Brain microvascular endothelial cell (primary cell): ENCODE data around the gene RUFY4.
"Not testable (repeated sequence)": the region's sequence is repeated elsewhere in the genome, so short reads cannot be mapped to it uniquely, and the experiment has no call there.

Experiments
- DNase-seq: peaks from one replicate; pipeline ENCODE4 v3.0.0-alpha.2; 2020
- H3K27ac ChIP-seq: fragments of 250-450 bp; sonication (Bioruptor Pico); 2 replicates; pipeline ENCODE4 v1.5.1; 2020; ENCODE audit warnings: mild to moderate bottlenecking, moderate library complexity
- H3K27me3 ChIP-seq: fragments of 250-450 bp; sonication (Bioruptor Pico); replicated peaks from 2 replicates; pipeline ENCODE4 v1.5.1; 2020; ENCODE audit warnings: mild to moderate bottlenecking
- H3K36me3 ChIP-seq: fragments of 250-450 bp; sonication (Bioruptor Pico); replicated peaks from 2 replicates; pipeline ENCODE4 v1.5.1; 2020; ENCODE audit warnings: mild to moderate bottlenecking
- H3K4me3 ChIP-seq: 2 replicates; pipeline ENCODE4 v1.5.1; 2011; ENCODE audit warnings: low read depth, mild to moderate bottlenecking, control low read depth, low read length, moderate library complexity
- in situ Hi-C: cut with HindIII; loops from 2 replicates; pipeline ENCODE4 v1.10.0; 2017; ENCODE audit warnings: low sequenced_read_pairs, low pct_ligation_motif_present
- TF ChIP-seq, protein P1 (sequence below): IDR thresholded peaks from 2 replicates; pipeline ENCODE4 v1.5.1; 2011; ENCODE audit warnings: low read depth, mild to moderate bottlenecking, moderate library complexity, low read length, control low read depth, inconsistent platforms; ENCODE audit errors: missing control alignments

Gene RUFY4

DNA sequence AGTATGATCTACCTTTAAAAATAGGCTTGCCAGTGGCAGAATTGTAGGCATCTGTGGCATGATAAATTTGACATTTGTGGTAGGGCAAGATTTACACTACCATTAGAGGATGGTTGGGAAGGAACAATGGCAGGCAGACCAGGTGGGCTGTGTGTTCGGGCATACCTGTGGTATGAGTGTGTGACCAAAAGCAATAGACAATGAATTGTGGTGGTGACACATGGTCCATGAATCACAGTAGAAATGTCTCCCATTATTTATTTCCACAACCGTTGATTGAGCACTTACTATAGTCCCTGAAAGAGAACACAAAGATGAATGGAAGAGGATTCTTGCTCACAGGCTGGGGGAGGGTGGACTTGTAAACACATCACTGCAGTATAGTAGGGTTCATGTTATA, 29.9 kb upstream of the RUFY4 start:
- Histone ChIP-seq H3K27me3 (peaks cover 19% of the 10 kb centered on the region), H3K4me3 (no peak overlapping the region), H3K27ac (no peak overlapping the region), H3K36me3 (no peaks in the 10 kb centered on the region)
- in situ Hi-C loops, result no loop called here
- no peak for DNase-seq
- TF ChIP-seq, protein P1, sequence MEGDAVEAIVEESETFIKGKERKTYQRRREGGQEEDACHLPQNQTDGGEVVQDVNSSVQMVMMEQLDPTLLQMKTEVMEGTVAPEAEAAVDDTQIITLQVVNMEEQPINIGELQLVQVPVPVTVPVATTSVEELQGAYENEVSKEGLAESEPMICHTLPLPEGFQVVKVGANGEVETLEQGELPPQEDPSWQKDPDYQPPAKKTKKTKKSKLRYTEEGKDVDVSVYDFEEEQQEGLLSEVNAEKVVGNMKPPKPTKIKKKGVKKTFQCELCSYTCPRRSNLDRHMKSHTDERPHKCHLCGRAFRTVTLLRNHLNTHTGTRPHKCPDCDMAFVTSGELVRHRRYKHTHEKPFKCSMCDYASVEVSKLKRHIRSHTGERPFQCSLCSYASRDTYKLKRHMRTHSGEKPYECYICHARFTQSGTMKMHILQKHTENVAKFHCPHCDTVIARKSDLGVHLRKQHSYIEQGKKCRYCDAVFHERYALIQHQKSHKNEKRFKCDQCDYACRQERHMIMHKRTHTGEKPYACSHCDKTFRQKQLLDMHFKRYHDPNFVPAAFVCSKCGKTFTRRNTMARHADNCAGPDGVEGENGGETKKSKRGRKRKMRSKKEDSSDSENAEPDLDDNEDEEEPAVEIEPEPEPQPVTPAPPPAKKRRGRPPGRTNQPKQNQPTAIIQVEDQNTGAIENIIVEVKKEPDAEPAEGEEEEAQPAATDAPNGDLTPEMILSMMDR, result no peak

DNA sequence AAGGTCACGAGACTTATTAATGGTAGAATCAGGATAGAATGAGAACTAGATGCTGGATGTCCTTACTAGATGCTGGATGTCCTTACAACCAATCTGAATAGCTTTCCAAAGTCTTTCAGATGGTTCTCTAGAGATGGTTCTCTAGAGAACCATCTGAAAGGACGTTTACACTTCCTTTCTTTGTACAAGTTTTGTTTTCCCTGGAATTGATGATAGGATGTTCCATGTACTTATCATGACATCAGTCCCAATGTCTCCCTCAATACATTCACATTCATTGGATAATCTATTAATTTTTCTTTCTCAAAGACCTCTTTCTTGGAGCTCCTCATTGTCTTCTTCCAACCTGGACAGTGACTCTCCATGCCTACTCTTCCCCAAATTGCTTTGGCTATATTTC, 28.2 kb upstream of the RUFY4 start:
- DNase-seq, result no peak
- Histone ChIP-seq H3K27ac (no peak overlapping the region), H3K36me3 (no peaks in the 10 kb centered on the region), H3K4me3 (no peak overlapping the region), H3K27me3 (peaks cover 15% of the 10 kb centered on the region)
- in situ Hi-C loops, result no loop called here
- TF ChIP-seq, protein P1, result no peak

DNA sequence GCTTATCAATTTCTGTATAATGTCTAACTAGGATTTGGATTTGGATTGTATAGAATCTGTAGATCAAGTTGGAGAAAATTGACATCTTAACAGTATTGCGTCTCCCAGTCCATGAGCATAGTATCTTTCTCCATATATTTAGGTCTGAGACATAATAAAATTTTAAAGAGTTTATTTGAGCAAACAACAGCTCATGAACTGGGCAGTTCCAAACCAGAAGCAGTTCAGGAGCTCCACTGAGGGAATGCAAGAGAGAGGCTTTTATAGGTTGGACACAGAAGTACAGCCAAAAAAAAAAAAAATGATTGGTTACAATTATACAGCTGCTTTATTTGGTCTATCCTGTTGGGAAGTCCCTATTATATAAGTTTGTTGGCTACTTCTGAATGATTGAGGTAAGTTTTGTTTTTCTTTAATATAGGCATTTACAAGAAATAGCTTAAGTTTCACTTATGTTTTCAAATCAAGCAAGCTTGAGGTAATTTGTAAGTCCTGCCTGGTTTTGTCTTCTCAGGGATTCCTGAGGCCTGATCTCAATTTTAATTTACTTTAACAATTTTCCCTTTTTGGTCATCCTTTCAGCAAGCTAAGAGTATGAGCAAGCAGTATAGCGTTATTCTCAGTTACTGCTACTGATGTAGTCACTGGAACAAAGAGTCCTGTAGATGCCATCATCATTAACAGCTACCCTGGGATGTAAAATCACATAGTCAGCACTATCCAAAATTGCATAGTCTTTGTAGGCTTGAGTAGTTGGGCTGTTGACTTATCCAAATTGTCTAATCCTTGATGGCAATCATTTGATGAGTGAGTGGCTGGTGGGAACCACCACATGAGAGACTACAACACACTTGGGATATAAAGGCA, 27.5 kb upstream of the RUFY4 start:
- H3K4me3 ChIP-seq, result no peak overlapping the region
- TF ChIP-seq, protein P1, result no peak
- no peak for DNase-seq
- in situ Hi-C loops, result no loop called here
- H3K27ac ChIP-seq, result no peak overlapping the region
- peaks cover 15% of the 10 kb centered on the region for H3K27me3 ChIP-seq
- no peaks in the 10 kb centered on the region for H3K36me3 ChIP-seq

DNA sequence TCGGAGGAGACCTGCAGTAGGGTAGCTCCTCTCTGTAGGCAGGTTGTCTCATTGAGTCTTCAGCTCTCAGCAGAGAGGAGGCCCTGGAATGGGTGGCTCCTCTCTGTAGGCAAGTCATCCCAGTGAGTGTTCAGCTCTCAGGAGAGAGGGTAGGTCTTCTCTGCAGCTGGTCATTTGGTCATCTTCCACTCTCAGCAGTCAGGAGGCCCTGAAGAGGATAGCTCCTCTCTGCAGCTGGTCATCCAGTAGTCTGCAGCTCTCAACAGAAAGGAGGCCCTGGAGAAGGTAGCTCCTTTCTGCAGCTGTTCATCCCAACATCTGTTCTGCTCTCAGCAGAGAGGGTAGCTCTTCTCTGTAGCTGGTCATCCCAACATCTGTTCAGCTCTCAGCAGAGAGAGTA, 26.0 kb upstream of the RUFY4 start:
- Histone ChIP-seq H3K27ac (no peak overlapping the region), H3K27me3 (peaks cover 14% of the 10 kb centered on the region), H3K4me3 (no peak overlapping the region), H3K36me3 (no peaks in the 10 kb centered on the region)
- DNase-seq, result no peak
- in situ Hi-C loops, result no loop called here
- TF ChIP-seq, protein P1, result no peak

DNA sequence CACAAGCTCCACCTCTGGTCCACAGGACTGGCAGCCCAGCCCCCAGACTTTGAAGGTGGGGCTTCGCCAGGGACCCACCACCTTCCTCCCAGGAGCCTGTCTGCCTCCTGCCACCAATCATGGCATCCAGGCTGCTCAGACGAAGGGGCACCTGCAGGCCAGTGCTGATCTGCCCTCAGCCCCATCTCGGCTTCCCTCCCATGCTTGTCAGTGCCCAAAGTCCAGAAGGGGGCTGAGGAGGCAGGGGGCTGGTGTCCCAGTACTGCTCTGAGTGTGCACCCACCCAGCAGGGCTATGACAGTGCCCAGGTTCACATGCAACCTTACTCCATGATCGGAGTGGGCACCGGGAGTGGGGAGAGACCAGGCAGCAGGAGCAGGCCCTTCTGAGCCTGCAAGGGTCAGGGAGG, 25.3 kb upstream of the RUFY4 start:
- Histone ChIP-seq H3K27me3 (peaks cover 12% of the 10 kb centered on the region), H3K36me3 (no peaks in the 10 kb centered on the region), H3K4me3 (no peak overlapping the region), H3K27ac (no peak overlapping the region)
- in situ Hi-C loops, result no loop called here
- TF ChIP-seq, protein P1, result no peak
- no peak for DNase-seq

DNA sequence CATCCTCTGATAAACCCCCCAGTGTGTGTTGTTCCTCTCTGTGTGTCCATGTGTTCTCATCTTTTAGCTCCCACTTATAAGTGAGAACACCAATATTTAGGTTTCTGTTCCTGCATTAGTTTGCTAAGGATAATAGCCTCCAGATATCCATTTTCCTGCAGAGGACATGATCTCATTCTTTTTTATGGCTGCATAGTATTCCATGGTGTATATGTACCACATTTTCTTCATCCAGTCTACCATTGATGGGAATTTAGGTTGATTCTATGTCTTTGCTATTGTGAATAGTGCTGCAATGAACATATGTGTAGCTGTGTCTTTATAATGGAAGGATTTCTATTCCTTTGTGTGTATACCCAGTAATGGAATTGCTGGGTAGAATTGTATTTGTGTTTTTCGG, 24.5 kb upstream of the RUFY4 start:
- H3K36me3 ChIP-seq, H3K4me3 ChIP-seq, in situ Hi-C loops, H3K27ac ChIP-seq, DNase-seq: not testable (repeated sequence)
- peaks cover 10% of the 10 kb centered on the region for H3K27me3 ChIP-seq
